Fibroblast of skin of right biceps (primary cell): ENCODE data around the gene CRYBG1.

ENCODE experiments used
- DNase-seq: peaks from one replicate; pipeline ENCODE4 v3.0.0-alpha.2; 2013

CRYBG1 gene

DNA sequence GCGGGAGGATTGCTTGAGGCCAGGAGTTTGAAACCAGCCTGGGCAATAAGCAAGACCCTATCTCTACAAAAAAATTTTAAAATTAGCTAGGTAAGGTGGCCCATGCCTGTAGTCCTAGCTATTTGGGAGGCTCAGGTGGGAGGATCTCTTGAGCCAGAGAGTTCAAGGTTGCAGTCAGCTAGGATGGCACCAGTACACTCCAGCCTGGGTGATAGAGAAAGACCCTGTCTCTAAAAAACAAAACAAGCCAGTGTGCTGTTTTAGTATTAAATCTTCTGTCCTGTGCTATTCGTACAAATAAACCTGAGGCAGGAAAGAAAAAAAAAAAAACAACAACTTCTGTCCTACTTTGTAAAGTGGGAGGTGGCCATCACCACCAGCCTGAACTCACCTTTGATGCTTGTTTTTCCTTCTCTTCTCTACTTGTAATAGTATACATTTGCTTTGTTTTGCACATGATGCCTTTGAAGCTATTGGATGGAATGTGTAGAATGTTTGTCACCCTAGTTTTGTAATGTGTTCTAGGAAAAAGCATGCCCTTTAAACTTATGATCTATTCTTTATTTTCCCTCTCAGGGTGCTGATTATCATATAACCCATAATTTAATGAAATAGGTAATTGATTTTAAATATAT, 102.5 kb downstream of the CRYBG1 start:
- DNase-seq = no peak

DNA sequence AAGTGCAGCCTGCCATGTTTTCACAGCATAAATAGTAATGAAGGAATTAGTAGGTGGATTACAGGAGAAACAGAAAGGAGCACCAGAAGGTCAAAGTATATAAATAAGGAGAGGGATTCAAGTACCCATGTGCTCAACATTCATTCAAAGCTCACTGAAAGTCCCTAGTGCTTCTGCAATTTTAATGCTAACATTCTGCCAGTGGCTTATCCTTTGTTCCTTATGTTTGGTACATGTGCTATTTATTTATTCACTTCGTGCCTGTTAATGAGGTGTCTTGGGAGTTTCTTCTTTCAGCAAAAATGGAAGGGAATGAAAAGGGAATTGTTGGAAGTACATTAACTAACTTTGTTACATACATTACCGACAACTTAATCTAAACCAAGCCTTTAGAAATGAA, 105.7 kb downstream of the CRYBG1 start:
- no peak for DNase-seq

DNA sequence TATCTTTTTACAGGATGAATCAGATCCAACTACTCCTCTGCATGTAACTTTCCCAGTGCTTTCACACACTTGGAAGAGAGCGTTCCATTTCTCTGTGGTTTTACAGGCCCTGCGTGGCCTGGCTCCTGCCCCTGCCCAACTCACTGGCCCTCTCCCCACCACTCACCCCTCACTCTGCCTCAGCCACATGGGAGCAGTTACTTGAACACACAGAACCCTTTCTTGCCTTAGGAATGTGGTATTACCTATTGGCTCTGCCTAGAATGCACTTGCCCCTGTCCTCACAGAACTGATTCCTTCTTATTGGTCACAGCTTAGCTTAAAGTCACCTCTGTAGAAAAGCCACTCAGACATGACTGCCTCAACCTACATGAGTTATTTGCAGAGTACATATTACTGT, 108.4 kb downstream of the CRYBG1 start:
- no peak for DNase-seq

DNA sequence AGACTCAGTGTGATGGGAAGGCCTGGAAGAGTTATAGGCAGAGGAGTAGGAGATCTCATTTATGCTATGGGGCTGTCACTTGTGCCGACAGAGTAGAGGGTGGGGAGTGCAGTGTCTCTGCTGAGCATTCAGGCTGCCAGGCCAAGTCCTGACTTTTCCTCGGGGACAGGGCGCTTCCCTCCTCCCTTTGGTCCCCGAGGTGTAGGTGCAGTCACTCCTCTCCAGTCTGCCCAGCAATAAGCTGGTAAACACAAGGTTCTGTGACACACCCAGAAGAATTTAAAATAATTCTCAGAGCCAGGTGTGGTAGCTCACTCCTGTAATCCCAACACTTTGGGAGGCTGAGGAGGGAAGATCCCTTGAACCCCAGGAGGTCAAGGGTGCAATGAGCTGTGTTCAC, 109.4 kb downstream of the CRYBG1 start:
- DNase-seq = no peak

DNA sequence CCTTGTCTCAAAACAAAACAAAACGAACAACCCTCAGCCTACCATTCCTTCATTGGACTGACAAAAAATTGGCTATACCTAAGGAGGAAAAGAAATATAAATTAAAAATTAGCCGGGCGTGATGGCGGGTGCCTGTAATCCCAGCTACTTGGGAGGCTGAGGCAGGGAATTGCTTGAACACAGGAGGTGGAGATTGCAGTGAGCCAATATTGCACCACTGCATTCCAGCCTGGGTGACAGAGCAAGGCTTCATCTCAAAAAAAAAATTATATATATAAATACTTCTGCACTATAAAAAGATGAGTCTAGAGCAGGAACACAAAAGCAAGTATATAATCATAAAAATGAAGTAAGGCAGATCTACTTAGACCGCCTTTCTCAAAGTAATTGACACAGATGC, 109.8 kb downstream of the CRYBG1 start:
- DNase-seq = peak; percentile 52

DNA sequence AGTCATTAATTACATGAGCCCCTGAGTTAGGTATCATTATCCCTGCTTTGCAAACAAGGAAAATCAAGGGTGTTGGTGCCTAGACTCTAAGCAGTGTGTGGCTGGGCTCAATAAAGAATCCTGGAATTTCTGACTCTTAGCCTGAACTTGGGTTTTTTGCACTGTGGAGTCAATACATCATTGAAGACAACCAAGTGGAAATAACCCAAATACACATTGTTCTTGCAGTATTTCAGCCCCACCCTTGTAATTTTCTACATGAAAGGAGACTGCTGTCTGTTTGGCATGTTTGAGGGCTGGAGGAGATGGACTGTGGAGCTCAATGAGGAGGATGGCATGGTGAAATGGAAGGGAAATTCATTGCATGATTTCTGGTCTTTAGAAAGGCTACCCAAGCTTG, 110.3 kb downstream of the CRYBG1 start:
- no peak for DNase-seq

DNA sequence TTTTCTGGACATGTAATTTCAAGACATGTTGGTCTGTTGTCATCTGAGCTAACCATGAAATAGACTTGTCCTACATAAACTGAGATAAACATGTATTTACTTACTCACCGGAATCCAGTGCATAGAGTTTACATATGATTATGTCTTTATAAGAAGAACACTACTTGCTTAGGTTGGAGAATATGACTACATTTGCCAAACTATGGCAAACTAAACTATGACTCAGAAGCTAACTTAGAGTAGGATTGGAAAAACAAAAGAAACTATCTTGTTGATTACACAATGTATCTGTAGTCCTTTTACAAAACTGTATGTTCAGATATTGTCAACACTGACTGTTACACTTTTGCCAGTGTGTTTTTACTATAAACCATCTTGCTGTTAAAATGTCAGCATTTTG, 113.3 kb downstream of the CRYBG1 start:
- DNase-seq = peak; percentile 72

DNA sequence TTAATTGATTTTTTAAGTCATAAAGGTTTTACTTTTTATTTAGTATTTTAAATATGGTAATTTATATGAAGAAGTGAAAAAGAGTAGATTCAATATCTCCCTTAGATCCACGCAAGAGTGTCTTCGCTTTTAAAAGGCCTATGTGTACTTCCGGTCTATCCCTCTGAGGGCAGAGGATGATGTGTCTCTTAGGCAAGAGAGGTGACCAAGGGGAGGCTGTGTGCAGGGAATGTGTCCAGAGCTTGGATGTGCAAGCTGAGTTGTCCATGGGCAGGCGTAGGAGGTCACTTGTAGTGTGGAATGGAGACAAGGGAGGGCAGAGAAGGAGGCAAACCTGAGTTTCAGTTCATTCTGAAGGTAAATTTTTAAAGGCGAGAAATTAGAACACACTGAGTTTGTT, 113.9 kb downstream of the CRYBG1 start:
- DNase-seq = no peak

DNA sequence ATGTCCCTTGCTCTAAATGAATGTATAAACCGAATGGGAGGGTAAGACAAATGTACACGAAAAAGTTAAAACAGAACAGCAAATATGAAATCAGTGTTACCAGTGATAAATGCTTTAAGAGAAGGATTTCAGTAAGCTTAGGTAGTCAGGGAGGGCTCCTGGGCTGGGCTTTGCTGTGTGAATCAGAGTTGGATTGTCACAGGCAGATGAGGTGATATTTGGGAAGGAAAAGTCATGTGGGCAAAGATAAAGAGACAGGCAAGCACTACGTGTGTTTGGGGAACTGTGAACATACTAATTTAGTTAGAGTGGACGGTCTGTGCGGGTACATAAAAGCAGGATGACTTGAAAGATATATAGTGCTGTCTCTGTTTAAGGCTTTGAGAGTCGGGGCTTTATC, 114.8 kb downstream of the CRYBG1 start:
- peak; percentile 38 for DNase-seq

DNA sequence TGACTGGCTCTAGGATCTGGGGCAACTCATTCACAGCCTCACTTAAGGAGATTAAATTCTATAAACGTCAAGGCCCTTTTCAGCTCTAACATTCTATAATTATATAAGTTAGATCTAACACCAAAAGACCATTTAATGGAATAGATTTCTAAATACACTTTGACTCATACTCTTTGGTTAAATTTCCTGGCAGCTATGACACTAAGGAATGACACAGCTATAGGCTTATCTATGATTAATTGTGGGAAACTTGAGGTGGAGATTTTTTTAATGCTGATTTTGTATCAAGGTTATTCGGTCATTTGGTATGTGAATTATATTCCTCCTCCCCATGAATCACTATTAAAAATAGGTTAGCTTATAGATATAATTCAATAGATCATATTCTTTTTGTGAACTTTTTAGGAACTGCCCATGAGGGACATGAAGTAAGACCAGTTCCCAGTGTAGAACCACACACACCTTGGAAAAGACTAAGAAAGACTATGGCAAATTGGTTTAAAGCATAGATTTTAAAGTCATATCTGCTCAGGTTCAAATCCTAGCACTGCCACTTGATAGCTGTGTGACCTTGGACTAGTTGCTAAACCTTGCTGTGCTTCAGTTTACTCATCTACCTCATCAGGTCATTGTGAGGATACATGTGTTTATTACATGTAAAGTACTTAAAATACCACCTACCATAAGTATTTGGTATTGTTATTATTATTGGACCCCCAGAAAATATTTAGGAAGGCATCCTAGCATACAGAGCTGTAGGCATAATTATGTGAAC, 116.0 kb downstream of the CRYBG1 start:
- DNase-seq = peak; percentile 91

DNA sequence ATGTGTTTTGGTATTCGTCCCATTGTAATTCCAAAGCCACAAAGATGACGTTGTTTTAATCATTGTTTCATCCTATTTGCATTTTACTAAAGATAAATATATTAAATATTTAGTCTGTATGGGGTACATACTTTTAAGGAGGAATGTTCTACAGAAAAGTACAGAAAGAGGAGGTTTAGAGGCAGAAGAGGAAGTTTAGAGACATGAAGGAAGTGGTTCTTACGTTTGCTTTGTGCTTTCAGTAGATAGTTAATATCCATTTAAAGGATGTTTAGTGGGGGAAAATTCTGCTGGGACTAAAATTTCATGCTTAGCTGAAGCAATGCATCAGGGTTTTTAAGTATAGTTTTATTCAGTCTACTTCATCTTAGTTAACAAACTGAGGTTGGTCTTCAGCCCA, 116.6 kb downstream of the CRYBG1 start:
- no peak for DNase-seq

DNA sequence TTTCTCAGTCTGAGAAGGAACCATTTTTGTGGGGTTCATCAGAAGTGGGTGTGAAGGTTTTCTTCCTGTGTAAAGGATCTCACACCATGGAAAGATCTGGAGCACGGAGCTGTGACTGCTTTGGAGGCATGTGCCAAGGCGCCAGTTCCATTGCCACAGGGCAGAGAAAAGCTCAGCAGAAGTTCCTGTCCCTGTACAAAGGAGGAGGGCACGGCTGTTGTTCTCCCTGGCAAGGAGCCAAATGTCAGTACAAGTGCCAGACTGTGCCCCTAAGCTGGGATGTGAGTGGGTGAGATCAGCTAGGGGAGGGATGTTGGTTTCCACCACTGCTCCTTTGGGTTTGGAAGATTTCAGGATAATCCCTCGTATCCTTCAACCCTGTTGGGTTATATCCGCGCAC, 117.3 kb downstream of the CRYBG1 start:
- DNase-seq = no peak

DNA sequence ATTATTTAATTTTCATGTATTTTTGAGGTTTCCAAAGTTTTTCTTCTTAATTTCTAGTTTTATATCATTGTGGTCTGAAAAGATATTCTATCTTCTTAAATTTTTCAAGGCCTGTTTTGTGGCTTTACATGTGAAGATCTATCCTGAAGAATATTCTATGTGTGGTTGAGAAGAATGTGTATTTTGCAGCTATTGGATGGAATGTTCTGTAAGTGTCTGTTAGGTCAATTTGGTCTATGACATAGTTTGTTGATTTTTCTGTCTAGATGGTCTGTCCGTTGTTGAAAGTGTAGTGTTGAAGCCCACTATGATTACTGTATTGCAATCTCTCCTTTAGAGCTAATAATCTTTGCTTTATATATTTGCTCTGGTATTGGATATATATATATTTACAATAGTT, 125.7 kb downstream of the CRYBG1 start:
- no peak for DNase-seq

DNA sequence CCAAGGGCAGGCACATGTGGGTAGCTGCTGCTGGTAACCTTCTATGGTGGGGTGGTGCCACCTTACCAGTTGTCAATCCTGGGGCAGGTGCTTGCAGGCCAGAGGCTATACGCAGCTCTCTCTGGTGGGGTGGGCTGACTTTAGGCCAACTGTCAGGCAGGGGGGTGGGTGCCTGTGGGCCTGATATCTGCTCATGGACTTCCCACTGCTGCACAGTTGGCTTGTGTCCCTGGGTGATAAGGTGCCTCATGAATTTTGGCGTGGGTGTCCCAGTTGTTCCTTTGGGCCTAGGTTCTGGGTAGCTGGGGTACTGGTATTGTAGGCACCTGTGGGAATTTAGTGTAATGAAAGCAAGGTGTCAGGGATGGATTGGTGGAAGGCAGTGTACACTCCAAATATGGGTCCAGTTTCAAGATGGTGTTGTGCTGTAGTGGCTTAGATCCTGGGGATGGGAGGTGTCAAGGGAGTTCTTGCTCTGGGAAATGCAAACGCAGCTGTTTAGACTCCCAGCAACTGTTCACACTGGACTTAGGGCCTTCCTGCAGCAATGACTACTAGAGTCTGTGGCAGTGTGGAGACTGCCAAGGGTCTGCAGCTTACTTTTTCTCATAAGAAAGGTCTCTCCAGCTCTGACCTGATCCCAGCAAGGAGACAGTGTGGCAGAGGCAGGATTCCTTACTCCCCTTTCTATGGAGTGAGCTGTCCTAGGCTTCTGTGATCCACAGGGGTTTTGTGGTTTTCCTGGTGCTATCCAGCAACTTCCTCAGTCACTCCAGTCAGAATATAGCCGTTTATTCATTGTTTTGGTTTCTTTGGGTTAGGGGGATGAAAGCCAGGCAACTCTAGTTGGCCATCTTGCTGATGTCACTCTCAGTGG, 128.2 kb downstream of the CRYBG1 start:
- peak; percentile 75 for DNase-seq

DNA sequence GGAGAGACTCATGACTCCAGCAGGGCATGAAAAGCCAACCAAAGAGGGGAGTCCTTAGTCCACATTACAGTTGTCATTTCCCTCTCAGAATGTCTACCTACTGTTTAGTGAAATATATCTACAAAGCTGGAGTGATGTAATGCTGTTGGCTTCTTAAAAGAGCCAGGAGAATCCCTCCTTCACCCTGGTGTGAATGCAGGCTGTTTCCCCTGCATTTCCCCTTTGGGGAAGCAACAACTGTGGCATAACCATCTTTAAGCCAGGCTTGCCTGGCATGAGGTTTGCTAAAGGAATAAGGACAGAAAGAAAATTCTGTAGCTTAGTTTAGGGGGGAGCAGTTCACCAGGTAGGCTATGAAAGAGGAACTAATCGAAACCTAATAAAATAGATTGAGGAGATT, 129.5 kb downstream of the CRYBG1 start:
- no peak for DNase-seq

DNA sequence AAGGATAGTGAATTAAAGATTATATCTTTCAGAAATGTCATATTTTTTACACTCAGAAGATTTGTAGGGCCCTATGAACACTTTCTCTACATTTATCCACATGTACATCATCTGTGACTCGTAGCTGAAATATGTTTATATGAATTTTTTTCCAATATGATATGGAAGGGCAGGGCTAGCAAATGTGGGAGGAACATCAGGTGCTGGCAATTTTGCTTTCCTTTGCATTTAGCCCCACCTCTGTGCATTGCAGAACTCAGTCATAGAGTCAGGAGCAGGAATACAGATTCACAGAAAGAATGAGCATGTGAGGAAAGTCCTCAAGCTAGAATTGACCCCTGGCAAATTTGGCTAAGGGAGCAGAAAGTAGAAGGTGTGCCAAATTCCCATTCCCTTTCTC, 129.9 kb downstream of the CRYBG1 start:
- peak; percentile 48 for DNase-seq

DNA sequence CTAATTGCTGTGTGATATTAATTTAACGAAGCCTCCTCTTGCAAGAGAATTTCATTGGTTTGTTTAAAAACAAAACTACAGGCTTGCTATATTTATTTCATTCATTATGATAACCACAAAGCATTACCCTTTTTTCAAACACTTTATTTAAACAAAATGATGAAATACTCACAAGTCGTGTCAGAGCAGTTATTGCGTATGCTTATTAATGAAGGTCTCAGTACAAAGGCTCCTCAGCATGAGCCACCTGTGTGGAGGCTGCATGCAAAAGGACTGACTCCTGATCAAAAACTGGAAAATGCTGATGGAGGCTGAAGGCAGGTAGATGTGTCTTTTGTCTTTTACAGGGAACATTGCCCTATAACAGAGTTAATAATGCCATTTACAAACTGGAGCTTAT, 130.5 kb downstream of the CRYBG1 start:
- DNase-seq = no peak

DNA sequence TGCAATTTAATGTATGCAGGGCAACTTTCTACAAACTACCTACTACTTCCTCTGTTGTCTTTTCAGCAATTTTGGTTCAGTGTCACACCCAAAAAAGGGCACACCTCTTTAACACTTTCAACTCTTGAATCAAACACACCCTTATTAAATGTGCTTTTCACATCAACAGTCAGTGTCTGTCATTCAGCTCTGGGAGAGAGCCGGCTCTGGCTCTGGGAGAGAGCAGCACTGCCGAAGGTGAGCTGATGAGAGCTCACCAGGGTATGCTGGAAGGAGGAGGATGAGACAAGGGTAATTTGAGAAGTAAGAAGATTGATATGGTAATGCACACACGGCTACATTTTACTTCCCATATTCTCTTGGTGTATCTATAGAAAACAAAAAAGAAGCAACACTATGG, 134.5 kb downstream of the CRYBG1 start:
- DNase-seq = no peak

DNA sequence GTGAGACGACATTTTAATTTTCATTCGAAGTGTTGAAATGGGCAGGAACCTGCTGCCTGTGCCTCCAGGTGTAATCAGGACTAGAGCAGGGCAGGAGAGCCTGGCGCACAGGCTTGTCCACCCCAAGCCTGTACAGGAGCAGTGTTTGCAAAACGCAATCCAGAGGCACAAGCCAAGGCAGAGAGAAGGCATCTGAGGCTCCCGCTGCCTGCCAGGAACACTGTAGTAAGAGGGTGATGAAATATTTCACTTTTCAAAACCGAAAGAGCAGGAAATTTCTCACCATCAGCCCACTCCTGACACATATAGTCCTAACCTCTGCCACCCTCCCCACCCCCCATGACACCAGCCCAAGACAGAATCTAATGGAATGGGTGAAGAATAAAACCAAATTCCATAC, 136.3 kb downstream of the CRYBG1 start:
- no peak for DNase-seq

DNA sequence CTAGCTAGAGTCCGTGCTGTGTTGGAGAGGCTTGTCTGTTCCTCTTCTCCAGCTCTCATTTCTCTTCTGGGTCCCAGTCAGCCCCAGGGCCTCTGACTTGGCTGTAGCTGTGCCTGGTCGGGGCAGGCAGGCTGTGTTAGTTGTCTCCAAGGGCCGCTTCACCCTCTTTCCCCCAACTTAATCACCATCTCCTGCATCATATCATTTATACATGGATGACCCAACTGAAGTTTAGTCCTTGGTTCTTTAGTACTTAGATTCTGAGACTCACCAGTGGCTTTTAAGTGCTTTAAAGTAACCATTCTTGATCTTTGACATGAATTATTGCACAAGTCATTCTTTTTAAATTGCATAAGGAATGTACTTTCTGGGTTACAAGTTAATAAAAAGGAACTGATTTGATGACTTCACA, 141.4 kb downstream of the CRYBG1 start:
- DNase-seq = no peak

DNA sequence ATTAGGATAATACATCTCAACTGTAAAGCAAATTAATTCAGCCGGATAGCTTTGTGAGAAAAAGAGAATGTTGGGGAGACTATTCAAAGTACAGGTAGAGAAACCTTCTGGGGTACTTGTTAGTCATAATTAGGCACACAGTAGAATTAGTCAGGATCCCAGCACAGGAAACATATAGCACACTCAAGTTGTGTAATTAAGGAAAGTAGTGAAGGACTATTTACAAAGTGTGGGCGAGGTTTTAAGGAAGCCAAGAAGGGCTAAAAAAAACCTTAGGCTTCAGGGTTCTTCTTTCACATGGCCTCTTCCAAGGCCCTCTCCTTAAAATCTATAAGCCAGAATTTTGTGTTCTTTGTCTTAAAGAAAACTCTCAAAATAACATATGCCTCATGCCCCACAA, 142.0 kb downstream of the CRYBG1 start:
- DNase-seq = no peak

DNA sequence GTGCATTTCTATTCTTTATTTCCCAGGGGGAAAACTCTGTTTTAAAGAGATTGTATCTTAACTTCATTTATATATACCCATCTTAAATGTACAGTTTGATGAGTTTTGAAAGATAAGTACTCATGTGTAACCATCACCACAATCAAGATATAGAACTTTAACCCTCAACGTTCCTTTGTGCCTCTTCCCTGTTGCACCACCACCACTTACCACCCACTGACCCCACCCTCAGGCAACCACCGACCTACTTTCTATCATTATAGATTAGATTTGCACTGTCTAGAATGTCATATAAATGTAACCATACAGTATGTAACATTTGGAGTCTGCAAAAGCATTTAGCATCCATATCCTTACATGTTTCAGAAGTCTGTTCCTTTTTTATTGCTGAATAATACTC, 147.8 kb downstream of the CRYBG1 start:
- DNase-seq = no peak

DNA sequence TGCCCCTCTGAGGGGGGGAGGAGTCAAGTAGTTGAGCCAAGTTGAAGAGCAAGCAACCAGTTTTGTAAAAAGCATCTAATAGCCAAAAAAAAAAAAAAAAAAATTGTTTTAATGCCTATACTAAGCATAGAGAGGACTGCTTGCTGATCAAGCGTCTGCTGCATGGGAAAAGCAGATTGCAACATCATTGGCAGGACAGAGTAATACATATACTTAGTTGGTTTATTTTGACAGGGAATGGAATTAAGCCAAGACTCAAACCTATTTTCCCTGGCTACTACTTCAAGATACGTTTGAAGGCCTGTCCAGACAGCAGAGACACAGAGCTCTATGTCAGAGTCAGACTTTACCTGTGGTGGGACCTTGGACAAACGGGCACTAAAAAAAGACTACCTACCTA, 148.3 kb downstream of the CRYBG1 start:
- peak; percentile 47 for DNase-seq
